ENCODE measurements around the gene TMEM269.

DNA sequence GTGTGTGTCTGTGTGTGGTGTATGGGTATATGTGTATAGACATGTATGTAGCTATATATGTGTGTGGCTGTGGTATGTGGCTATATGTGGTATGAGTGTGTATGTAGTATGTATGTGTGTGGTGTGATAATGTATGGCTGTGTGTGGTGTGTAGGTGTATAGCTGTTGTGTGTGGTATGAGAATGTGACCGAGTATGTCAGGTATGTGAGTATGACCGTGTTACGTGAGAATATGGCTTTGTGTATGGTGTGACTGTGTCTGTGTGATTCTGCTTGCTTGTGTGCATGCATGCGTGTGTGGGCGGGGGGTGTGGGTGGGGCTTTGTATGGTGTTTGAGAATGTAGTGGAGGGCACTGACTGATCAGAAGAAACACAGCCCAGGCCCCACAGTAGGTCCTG is 65.2 kb downstream of the TMEM269 start:
- TF ChIP-seq, protein P1, sequence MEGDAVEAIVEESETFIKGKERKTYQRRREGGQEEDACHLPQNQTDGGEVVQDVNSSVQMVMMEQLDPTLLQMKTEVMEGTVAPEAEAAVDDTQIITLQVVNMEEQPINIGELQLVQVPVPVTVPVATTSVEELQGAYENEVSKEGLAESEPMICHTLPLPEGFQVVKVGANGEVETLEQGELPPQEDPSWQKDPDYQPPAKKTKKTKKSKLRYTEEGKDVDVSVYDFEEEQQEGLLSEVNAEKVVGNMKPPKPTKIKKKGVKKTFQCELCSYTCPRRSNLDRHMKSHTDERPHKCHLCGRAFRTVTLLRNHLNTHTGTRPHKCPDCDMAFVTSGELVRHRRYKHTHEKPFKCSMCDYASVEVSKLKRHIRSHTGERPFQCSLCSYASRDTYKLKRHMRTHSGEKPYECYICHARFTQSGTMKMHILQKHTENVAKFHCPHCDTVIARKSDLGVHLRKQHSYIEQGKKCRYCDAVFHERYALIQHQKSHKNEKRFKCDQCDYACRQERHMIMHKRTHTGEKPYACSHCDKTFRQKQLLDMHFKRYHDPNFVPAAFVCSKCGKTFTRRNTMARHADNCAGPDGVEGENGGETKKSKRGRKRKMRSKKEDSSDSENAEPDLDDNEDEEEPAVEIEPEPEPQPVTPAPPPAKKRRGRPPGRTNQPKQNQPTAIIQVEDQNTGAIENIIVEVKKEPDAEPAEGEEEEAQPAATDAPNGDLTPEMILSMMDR (tag by site-specific recombination; IDR thresholded peaks at IDR 0.05), result no peak
- TF ChIP-seq, protein P2, sequence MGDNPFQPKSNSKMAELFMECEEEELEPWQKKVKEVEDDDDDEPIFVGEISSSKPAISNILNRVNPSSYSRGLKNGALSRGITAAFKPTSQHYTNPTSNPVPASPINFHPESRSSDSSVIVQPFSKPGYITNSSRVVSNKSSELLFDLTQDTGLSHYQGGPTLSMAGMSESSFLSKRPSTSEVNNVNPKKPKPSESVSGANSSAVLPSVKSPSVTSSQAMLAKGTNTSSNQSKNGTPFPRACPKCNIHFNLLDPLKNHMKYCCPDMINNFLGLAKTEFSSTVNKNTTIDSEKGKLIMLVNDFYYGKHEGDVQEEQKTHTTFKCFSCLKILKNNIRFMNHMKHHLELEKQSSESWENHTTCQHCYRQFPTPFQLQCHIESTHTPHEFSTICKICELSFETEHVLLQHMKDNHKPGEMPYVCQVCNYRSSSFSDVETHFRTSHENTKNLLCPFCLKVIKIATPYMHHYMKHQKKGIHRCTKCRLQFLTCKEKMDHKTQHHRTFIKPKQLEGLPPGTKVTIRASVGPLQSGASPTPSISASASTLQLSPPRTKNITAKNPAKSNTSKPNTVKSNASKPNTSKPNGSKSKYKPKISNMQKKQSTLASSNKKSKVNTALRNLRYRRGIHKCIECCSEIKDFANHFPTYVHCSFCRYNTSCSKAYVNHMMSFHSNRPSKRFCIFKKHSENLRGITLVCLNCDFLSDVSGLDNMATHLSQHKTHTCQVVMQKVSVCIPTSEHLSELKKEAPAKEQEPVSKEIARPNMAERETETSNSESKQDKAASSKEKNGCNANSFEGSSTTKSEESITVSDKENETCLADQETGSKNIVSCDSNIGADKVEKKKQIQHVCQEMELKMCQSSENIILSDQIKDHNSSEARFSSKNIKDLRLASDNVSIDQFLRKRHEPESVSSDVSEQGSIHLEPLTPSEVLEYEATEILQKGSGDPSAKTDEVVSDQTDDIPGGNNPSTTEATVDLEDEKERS (tag by site-specific recombination; IDR thresholded peaks at IDR 0.05), result no peak
- no peak for TF ChIP-seq ZNF24 (tag by site-specific recombination; IDR thresholded peaks at IDR 0.05)
- TF ChIP-seq TCF7L2 (IDR thresholded peaks at IDR 0.05; ENCODE audit: borderline replicate concordance, low read depth, low read length), result no peak
- TF ChIP-seq, protein P3, sequence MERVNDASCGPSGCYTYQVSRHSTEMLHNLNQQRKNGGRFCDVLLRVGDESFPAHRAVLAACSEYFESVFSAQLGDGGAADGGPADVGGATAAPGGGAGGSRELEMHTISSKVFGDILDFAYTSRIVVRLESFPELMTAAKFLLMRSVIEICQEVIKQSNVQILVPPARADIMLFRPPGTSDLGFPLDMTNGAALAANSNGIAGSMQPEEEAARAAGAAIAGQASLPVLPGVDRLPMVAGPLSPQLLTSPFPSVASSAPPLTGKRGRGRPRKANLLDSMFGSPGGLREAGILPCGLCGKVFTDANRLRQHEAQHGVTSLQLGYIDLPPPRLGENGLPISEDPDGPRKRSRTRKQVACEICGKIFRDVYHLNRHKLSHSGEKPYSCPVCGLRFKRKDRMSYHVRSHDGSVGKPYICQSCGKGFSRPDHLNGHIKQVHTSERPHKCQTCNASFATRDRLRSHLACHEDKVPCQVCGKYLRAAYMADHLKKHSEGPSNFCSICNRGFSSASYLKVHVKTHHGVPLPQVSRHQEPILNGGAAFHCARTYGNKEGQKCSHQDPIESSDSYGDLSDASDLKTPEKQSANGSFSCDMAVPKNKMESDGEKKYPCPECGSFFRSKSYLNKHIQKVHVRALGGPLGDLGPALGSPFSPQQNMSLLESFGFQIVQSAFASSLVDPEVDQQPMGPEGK (tag by site-specific recombination; IDR thresholded peaks at IDR 0.05), result no peak
- TF ChIP-seq, protein P4, sequence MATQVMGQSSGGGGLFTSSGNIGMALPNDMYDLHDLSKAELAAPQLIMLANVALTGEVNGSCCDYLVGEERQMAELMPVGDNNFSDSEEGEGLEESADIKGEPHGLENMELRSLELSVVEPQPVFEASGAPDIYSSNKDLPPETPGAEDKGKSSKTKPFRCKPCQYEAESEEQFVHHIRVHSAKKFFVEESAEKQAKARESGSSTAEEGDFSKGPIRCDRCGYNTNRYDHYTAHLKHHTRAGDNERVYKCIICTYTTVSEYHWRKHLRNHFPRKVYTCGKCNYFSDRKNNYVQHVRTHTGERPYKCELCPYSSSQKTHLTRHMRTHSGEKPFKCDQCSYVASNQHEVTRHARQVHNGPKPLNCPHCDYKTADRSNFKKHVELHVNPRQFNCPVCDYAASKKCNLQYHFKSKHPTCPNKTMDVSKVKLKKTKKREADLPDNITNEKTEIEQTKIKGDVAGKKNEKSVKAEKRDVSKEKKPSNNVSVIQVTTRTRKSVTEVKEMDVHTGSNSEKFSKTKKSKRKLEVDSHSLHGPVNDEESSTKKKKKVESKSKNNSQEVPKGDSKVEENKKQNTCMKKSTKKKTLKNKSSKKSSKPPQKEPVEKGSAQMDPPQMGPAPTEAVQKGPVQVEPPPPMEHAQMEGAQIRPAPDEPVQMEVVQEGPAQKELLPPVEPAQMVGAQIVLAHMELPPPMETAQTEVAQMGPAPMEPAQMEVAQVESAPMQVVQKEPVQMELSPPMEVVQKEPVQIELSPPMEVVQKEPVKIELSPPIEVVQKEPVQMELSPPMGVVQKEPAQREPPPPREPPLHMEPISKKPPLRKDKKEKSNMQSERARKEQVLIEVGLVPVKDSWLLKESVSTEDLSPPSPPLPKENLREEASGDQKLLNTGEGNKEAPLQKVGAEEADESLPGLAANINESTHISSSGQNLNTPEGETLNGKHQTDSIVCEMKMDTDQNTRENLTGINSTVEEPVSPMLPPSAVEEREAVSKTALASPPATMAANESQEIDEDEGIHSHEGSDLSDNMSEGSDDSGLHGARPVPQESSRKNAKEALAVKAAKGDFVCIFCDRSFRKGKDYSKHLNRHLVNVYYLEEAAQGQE (tag by site-specific recombination; IDR thresholded peaks at IDR 0.05), result no peak
- TF ChIP-seq REPIN1 (tag by site-specific recombination; IDR thresholded peaks at IDR 0.05; ENCODE audit: low read depth), result no peak
- no peak for TF ChIP-seq ZNF626 (tag by site-specific recombination; IDR thresholded peaks at IDR 0.05)
- no peak for TF ChIP-seq ZNF391 (tag by site-specific recombination; IDR thresholded peaks at IDR 0.05; ENCODE audit: borderline replicate concordance, low read depth)
- TF ChIP-seq, protein P5, sequence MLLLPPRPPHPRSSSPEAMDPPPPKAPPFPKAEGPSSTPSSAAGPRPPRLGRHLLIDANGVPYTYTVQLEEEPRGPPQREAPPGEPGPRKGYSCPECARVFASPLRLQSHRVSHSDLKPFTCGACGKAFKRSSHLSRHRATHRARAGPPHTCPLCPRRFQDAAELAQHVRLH (tag by site-specific recombination; IDR thresholded peaks at IDR 0.05), result no peak
- TF ChIP-seq ZNF707 (tag by site-specific recombination; IDR thresholded peaks at IDR 0.05), result no peak; the same call in 1 of the 2 replicates
- TF ChIP-seq, protein P6, sequence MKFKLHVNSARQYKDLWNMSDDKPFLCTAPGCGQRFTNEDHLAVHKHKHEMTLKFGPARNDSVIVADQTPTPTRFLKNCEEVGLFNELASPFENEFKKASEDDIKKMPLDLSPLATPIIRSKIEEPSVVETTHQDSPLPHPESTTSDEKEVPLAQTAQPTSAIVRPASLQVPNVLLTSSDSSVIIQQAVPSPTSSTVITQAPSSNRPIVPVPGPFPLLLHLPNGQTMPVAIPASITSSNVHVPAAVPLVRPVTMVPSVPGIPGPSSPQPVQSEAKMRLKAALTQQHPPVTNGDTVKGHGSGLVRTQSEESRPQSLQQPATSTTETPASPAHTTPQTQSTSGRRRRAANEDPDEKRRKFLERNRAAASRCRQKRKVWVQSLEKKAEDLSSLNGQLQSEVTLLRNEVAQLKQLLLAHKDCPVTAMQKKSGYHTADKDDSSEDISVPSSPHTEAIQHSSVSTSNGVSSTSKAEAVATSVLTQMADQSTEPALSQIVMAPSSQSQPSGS (tag by site-specific recombination; IDR thresholded peaks at IDR 0.05; ENCODE audit: low read depth), result no peak
- TF ChIP-seq, protein P7, sequence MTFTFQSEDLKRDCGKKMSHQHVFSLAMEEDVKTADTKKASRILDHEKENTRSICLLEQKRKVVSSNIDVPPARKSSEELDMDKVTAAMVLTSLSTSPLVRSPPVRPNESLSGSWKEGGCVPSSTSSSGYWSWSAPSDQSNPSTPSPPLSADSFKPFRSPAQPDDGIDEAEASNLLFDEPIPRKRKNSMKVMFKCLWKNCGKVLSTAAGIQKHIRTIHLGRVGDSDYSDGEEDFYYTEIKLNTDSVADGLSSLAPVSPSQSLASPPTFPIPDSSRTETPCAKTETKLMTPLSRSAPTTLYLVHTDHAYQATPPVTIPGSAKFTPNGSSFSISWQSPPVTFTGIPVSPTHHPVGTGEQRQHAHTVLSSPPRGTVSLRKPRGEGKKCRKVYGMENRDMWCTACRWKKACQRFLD (tag by site-specific recombination; IDR thresholded peaks at IDR 0.05), result no peak
- no peak for TF ChIP-seq ZNF214 (tag by site-specific recombination; IDR thresholded peaks at IDR 0.05; ENCODE audit: borderline replicate concordance)
